ENCODE results near the gene FMO5. TPM values are rescaled to one million over a fixed set of nuclear protein-coding genes. Genes with fewer than 3 reads are reported as not detected.
A peak's percentile ranks its signal among the peaks of the same experiment; 100 is the strongest.

The FMO5 gene, protein sequence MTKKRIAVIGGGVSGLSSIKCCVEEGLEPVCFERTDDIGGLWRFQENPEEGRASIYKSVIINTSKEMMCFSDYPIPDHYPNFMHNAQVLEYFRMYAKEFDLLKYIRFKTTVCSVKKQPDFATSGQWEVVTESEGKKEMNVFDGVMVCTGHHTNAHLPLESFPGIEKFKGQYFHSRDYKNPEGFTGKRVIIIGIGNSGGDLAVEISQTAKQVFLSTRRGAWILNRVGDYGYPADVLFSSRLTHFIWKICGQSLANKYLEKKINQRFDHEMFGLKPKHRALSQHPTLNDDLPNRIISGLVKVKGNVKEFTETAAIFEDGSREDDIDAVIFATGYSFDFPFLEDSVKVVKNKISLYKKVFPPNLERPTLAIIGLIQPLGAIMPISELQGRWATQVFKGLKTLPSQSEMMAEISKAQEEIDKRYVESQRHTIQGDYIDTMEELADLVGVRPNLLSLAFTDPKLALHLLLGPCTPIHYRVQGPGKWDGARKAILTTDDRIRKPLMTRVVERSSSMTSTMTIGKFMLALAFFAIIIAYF
- under 1 TPM; 0.46 to 0.82 TPM for total RNA-seq

DNA sequence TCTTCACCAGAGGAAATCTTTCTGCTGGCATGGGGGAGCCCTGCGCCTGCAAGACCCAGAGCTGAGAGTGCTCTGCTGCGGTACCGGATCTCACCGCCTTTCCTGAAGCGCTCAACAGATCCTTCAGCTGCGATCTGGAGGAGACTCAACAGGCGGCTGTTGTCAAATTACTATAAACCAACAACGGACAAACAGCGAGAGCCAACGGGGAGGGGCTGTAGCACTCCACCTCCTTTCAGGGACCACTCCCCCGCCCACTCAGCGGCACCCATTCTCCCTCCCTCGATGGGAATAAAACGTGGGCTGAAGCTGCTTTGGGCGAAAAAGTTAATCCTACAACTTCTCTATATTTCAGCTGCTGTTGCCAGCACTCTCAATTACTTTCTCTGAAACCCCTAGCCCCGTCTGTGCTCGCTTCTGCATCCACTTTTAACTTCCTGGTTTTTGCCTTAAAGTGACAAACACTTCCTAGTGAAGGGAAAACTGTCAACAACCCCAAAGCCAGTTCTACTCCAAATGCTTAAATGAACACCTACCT, at the start of gene FMO5:
TSS of gene FMO5 (minus strand) at position 147 of the 538 bp plus-strand sequence. CDS start 310 bp downstream, outside the sequence.
- DNase-seq (peak; percentile 43 to 50), ATAC-seq (replicated peaks in 1 of 2) (peak; percentile 96)
- Mint-ChIP-seq H3K9me3 (no peaks in the 10 kb centered on the region), H3K4me1 (ENCODE audit: low read depth) (peaks cover 24% of the 10 kb centered on the region), H3K27me3 (ENCODE audit: low read depth) (peaks cover 5% of the 10 kb centered on the region), H3K4me3 (peak within 1 kb of the TSS; percentile 95 to 98), H3K36me3 (ENCODE audit: insufficient read depth in 2 of 2) (no peaks in the 10 kb centered on the region), H3K27ac (peak within 1 kb of the TSS; percentile 89)

DNA sequence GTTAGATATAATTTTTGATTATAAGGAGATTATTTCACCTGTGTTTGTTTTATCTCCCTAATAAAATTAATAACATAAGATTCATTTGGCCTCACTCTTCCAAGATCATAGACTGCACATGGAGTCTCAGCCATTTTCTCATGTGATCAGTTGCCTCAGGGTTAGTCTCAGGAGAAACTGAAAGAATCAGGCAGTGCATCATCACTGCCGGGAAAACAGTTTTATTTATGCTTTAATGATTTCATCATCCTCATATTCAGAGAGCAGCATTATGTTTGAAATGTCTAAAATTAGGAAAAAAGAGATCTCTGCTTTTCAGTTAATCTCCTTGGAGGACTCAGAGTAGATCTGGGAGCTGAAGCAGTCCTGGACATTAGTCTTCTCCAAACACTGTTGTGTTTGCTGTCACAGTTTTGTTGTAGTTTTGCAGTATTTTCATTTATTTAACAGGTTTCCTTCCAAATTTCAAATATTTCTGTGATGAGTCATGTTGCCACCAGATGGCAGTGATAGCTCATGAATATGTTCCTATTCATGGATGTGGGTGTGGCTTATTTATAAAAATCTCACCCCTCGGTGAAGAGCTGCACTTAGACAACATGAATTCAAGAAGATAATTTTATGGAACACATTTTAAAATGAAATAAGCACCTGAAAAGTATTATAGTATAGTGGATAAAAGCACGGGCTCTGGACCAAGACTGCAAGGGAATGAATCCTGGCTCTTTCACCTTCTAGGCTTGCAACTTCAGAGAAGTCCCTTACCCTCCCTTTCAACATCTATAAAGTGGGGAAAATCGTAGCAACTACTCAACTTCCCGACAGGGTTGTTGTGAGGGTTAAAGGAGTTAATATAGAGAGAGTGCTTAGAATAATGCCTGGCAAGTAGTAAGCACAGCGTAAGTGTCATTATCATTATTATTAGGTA, 48.5 kb upstream of the FMO5 start:
- Mint-ChIP-seq H3K36me3 (ENCODE audit: insufficient read depth in 2 of 2) (peaks cover 11 to 40% of the 10 kb centered on the region in 2 donors), H3K4me1 (ENCODE audit: low read depth) (peaks cover 7% of the 10 kb centered on the region), H3K4me3 (no peak overlapping the region), H3K27me3 (ENCODE audit: low read depth) (no peaks in the 10 kb centered on the region), H3K27ac (no peak overlapping the region), H3K9me3 (no peaks in the 10 kb centered on the region)
- DNase-seq (peak; percentile 11 to 23), ATAC-seq (replicated peaks in 1 of 2) (peak; percentile 32 to 36)

DNA sequence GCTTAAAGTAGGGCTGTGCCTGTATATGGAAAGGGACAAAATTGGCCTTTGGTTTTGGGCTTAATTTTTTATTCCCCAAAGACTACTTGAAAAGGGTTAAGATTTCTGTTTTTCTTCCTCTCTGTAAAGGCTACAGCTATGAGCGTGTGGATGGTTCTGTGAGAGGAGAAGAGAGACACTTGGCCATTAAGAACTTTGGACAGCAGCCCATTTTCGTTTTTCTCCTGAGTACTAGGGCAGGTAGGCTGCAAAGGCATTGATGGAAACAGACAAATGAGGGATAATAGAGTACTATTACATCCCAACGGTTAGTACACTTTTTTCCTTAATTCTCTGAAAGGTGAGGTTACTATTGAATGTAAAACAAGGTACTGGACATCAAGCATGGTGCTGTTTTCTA, 46.9 kb upstream of the FMO5 start:
- H3K27me3 Mint-ChIP-seq (ENCODE audit: low read depth) = no peaks in the 10 kb centered on the region
- no peak overlapping the region for H3K27ac Mint-ChIP-seq
- DNase-seq (no peak), ATAC-seq (replicated peaks in 1 of 2) (no peak)
- H3K9me3 Mint-ChIP-seq = no peaks in the 10 kb centered on the region
- no peak overlapping the region for H3K4me3 Mint-ChIP-seq
- peaks cover 9 to 39% of the 10 kb centered on the region in 2 donors for H3K36me3 Mint-ChIP-seq (ENCODE audit: insufficient read depth in 2 of 2)
- peaks cover 7% of the 10 kb centered on the region for H3K4me1 Mint-ChIP-seq (ENCODE audit: low read depth)

DNA sequence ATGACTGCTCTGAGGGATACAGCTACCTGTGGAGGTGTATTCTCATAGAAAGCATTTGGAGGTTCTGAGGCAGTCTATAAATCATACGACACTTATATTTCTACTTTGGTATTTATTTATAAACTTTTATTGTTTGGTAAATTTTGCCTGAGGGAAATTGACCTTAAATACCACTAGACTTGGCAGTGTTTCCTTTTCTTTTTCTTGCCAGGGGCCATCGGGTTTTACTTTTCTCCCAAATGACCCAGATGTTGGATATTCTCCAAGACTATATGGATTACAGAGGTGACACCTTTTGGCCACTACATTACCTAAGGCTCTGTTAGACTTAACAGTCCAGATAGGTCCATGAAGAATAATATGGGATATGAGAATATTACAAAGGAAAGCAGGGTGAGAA, 45.6 kb upstream of the FMO5 start:
- no peaks in the 10 kb centered on the region for H3K27me3 Mint-ChIP-seq (ENCODE audit: low read depth)
- H3K27ac Mint-ChIP-seq = peak overlapping the region; percentile 81
- H3K4me3 Mint-ChIP-seq = no peak overlapping the region
- peaks cover 7% of the 10 kb centered on the region for H3K4me1 Mint-ChIP-seq (ENCODE audit: low read depth)
- peaks cover 6 to 34% of the 10 kb centered on the region in 2 donors for H3K36me3 Mint-ChIP-seq (ENCODE audit: insufficient read depth in 2 of 2)
- no peak for ATAC-seq (replicated peaks in 1 of 2)
- H3K9me3 Mint-ChIP-seq = no peaks in the 10 kb centered on the region
- no peak for DNase-seq

DNA sequence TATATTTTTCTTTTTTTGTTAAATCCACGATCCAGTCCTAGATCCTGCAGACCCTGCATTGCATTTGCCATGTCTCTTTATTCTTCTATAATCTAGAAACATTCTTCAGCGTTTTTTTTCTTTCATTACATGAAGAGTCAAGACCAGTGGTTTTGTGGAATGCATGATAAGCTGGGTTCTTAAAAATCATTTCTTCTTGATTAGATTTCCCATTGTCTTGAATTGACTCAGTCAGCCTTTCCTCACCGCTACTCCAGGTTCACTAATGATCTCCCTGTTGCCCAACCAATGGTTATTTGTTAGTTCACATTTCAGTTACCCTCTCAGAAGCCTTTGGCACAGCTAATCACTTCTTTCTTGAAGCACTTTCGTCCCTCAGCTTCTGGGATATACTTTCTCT, 42.6 kb upstream of the FMO5 start:
- no peaks in the 10 kb centered on the region for H3K27me3 Mint-ChIP-seq (ENCODE audit: low read depth)
- no peaks in the 10 kb centered on the region for H3K9me3 Mint-ChIP-seq
- H3K4me3 Mint-ChIP-seq = no peak overlapping the region
- ATAC-seq (replicated peaks in 1 of 2) (no peak), DNase-seq (no peak)
- no peaks in the 10 kb centered on the region for H3K4me1 Mint-ChIP-seq (ENCODE audit: low read depth)
- H3K36me3 Mint-ChIP-seq (ENCODE audit: insufficient read depth in 2 of 2) = peaks cover 2 to 23% of the 10 kb centered on the region in 2 donors
- no peak overlapping the region for H3K27ac Mint-ChIP-seq

DNA sequence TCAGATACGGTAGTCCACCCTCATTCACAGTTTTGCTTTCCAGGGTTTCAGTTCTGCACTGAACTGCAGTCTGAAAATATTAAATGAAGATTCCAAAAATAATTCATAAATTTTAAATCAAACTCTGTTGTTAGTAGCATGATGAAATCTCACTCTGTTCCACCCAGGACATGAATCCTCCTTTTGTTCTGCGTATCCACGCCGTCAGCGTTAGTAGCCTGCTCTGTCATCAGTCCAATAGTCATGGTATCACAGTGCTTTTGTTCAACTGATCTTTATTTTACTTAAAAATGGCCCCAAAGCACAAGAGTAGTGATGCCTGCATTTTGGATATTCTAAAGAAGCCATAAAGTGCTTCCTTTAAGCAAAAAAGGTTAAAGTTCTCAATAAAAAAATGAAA, 41.2 kb upstream of the FMO5 start:
- ATAC-seq (replicated peaks in 1 of 2) (no peak), DNase-seq (no peak)
- Mint-ChIP-seq H3K9me3 (no peaks in the 10 kb centered on the region), H3K4me3 (no peak overlapping the region), H3K27ac (peak overlapping the region; percentile 18), H3K4me1 (ENCODE audit: low read depth) (no peaks in the 10 kb centered on the region), H3K36me3 (ENCODE audit: insufficient read depth in 2 of 2) (peaks cover 6 to 25% of the 10 kb centered on the region in 2 donors), H3K27me3 (ENCODE audit: low read depth) (no peaks in the 10 kb centered on the region)

DNA sequence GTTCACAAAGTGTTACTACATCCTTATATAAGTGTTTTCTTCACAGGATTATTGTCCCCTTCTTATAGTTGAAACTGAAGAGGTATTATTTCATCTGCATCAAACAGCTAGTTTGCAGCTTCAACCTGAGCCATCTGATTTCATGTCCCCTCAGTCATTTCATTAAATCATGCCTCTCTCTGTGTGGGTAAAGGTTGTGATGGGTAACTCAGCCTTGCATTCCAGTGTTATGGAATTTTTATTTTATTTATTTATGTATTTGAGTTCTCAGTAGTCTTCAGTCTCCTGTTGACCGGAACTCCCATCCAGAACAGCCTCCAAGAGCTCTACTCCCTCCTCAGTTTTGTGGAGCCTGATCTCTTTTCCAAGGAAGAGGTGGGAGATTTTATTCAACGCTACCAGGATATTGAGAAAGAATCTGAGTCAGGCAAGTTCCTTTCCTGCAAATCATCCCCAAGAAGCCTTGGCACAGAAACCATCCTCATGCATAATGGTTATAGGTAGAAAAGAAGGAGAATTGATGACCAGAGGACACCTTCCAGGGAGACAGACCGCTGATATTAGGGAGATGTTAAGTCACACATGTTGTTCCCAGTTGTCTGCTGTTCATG, 39.1 kb upstream of the FMO5 start:
- DNase-seq = no peak
- Mint-ChIP-seq H3K27me3 (ENCODE audit: low read depth) (no peaks in the 10 kb centered on the region), H3K27ac (no peak overlapping the region), H3K4me1 (ENCODE audit: low read depth) (no peaks in the 10 kb centered on the region), H3K36me3 (ENCODE audit: insufficient read depth in 2 of 2) (peaks cover 6 to 30% of the 10 kb centered on the region in 2 donors), H3K4me3 (no peak overlapping the region), H3K9me3 (no peaks in the 10 kb centered on the region)
- ATAC-seq (replicated peaks in 1 of 2) = no peak

DNA sequence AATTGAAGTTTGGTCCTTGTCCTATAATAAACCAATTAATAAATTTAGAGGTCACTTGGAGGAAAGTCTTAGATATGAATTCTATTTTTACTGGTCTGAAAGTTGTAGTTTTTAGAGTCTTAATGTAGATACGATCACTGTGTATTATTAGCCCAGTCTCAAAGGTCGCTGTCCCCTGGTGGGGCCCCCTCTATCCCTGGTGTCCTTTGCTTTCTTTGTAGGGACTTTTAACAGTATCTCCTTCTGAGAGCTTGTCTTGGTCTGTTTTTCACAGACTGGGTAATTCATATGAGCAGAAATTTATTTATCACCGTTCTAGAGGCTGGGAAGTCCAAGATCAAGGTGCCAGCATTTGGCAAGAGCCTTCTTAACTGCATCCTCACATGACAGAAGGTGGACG, 35.8 kb upstream of the FMO5 start:
- Mint-ChIP-seq H3K27me3 (ENCODE audit: low read depth) (no peaks in the 10 kb centered on the region), H3K27ac (no peak overlapping the region), H3K36me3 (ENCODE audit: insufficient read depth in 2 of 2) (peaks cover 7 to 22% of the 10 kb centered on the region in 2 donors), H3K4me1 (ENCODE audit: low read depth) (no peaks in the 10 kb centered on the region), H3K9me3 (no peaks in the 10 kb centered on the region), H3K4me3 (no peak overlapping the region)
- DNase-seq = no peak
- ATAC-seq (replicated peaks in 1 of 2) = no peak

DNA sequence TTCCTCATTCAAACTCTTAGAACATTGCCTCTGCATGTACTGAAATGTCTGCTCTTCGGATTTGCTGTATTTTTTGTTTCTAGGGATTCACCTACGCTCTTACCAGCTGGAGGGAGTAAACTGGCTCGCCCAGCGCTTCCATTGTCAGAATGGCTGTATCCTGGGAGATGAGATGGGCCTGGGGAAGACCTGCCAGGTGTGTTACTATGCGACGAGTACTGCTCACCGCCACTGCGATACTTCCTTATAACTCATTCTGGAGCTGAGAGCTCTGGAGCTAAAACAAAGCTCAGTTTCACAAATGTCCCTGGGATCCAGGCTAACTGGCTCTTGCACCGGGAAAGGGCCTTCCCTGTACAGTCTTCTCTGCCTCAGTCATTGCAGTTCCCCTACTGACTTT, 27.4 kb upstream of the FMO5 start:
- peak overlapping the region; percentile 41 for H3K27ac Mint-ChIP-seq
- H3K4me3 Mint-ChIP-seq = no peak overlapping the region
- no peaks in the 10 kb centered on the region for H3K27me3 Mint-ChIP-seq (ENCODE audit: low read depth)
- ATAC-seq (replicated peaks in 1 of 2) (no peak), DNase-seq (no peak)
- H3K36me3 Mint-ChIP-seq (ENCODE audit: insufficient read depth in 2 of 2) = peaks cover 4 to 17% of the 10 kb centered on the region in 2 donors
- no peaks in the 10 kb centered on the region for H3K9me3 Mint-ChIP-seq
- peaks cover 21% of the 10 kb centered on the region for H3K4me1 Mint-ChIP-seq (ENCODE audit: low read depth)

DNA sequence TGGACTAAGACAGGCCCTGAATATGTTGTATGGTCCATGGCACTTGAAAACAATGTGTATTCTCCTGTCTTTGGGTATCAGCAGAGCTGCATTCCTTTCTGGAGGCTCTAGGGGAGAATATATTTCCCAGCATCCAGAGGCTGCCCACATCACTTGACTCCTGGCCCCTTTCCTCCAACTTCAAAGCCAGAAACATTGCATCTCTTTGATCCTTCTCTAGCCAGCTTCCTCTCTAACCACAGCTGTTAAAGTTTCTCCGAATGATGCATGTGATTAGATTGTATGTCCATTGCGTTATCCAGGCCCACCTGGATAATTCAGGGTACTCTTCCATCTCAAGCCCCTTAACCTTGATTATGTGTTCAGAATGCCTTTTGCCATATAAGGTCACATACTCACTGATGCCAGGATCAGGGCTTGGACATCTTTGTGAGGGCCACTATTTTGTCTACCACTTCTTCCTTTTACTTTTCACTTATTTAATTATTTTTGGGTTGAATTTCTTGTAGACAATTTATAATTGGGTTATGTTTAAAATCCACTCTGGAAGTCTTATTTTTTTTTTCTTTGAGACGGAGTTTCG, 22.6 kb upstream of the FMO5 start:
- no peak for ATAC-seq (replicated peaks in 1 of 2)
- DNase-seq = no peak
- Mint-ChIP-seq H3K4me1 (ENCODE audit: low read depth) (peaks cover 58% of the 10 kb centered on the region), H3K36me3 (ENCODE audit: insufficient read depth in 2 of 2) (peaks cover 0 to 7% of the 10 kb centered on the region in 2 donors), H3K4me3 (peak overlapping the region in 1 of 2 donors; percentile 48), H3K27me3 (ENCODE audit: low read depth) (no peaks in the 10 kb centered on the region), H3K9me3 (no peaks in the 10 kb centered on the region), H3K27ac (no peak overlapping the region)

DNA sequence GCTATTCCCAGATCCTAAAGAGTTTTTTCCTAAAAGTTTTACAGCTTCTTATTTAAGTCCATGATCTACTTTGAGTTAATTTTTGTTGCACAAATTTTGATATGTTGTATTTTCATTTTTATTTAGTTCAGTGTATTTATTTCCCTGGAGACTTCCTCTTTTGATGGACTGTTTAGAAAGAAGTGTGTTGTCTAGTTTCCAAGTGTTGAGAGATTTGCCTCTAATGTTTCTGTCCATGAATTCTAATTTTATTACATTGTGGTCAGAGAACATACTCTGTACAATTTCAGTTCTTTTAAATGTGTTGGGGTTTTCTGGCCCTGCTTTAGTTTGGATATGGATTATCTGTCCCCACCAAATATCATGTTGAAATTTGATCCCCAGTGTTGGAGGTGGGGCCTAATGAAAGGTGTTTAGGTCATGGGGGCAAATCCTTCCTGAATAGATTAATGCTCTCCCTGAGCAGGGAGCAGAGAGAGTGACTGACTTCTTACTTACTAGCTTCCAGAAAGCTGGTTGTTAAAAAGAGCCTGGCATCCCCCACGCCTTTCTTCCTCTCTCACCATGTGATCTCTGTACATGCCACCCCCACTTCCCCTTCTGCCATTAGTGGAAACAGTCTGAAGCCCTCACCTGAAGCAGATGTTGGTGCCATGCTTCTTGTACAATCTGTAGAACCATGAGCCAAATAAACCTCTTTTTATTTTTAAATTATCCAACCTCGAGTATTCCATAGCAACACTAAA, 21.9 kb upstream of the FMO5 start:
- no peak for ATAC-seq (replicated peaks in 1 of 2)
- Mint-ChIP-seq H3K36me3 (ENCODE audit: insufficient read depth in 2 of 2) (peaks cover 0 to 5% of the 10 kb centered on the region in 2 donors), H3K27me3 (ENCODE audit: low read depth) (no peaks in the 10 kb centered on the region), H3K9me3 (no peaks in the 10 kb centered on the region), H3K4me3 (peak overlapping the region in 1 of 2 donors; percentile 48), H3K27ac (peak overlapping the region; percentile 59), H3K4me1 (ENCODE audit: low read depth) (peaks cover 54% of the 10 kb centered on the region)
- DNase-seq = no peak
